Measurements from ENCODE around the gene DTX3L.

The DTX3L gene

DNA sequence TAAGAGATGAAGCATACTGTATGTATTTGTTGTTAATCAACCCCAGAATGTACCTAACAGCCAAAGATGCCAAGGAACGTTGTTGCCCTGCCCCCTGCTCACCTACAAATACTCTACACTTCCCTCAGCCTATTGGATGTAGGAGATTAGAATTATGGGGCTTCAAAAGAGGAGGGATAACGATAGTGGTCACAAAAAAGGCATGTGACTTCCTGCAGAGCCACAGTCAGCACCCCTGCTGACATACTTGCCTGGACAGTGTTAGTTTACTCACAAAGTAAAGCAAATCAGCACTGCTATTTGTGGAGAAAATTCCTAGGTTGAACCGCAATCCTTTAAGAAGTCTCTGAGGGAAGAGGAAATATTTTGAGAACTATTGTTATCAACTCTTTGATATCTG is 51.2 kb downstream of the DTX3L start:
- TF ChIP-seq, protein P1, sequence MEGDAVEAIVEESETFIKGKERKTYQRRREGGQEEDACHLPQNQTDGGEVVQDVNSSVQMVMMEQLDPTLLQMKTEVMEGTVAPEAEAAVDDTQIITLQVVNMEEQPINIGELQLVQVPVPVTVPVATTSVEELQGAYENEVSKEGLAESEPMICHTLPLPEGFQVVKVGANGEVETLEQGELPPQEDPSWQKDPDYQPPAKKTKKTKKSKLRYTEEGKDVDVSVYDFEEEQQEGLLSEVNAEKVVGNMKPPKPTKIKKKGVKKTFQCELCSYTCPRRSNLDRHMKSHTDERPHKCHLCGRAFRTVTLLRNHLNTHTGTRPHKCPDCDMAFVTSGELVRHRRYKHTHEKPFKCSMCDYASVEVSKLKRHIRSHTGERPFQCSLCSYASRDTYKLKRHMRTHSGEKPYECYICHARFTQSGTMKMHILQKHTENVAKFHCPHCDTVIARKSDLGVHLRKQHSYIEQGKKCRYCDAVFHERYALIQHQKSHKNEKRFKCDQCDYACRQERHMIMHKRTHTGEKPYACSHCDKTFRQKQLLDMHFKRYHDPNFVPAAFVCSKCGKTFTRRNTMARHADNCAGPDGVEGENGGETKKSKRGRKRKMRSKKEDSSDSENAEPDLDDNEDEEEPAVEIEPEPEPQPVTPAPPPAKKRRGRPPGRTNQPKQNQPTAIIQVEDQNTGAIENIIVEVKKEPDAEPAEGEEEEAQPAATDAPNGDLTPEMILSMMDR (IDR thresholded peaks at IDR 0.05; ENCODE audit: insufficient read depth, low read length), result no peak
- no peak for TF ChIP-seq POLR2AphosphoS5 (IDR thresholded peaks at IDR 0.05; ENCODE audit: low read depth)
- TF ChIP-seq, protein P2, sequence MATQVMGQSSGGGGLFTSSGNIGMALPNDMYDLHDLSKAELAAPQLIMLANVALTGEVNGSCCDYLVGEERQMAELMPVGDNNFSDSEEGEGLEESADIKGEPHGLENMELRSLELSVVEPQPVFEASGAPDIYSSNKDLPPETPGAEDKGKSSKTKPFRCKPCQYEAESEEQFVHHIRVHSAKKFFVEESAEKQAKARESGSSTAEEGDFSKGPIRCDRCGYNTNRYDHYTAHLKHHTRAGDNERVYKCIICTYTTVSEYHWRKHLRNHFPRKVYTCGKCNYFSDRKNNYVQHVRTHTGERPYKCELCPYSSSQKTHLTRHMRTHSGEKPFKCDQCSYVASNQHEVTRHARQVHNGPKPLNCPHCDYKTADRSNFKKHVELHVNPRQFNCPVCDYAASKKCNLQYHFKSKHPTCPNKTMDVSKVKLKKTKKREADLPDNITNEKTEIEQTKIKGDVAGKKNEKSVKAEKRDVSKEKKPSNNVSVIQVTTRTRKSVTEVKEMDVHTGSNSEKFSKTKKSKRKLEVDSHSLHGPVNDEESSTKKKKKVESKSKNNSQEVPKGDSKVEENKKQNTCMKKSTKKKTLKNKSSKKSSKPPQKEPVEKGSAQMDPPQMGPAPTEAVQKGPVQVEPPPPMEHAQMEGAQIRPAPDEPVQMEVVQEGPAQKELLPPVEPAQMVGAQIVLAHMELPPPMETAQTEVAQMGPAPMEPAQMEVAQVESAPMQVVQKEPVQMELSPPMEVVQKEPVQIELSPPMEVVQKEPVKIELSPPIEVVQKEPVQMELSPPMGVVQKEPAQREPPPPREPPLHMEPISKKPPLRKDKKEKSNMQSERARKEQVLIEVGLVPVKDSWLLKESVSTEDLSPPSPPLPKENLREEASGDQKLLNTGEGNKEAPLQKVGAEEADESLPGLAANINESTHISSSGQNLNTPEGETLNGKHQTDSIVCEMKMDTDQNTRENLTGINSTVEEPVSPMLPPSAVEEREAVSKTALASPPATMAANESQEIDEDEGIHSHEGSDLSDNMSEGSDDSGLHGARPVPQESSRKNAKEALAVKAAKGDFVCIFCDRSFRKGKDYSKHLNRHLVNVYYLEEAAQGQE (IDR thresholded peaks at IDR 0.05; ENCODE audit: insufficient replicate concordance, low read depth), result no peak
- TF ChIP-seq SPI1 (IDR thresholded peaks at IDR 0.05; ENCODE audit: borderline replicate concordance, low read depth), result no peak
- TF ChIP-seq GABPA (IDR thresholded peaks at IDR 0.05; ENCODE audit: low read depth), result no peak
- DNase-seq (ENCODE audit: low read depth in 1 of 2, low spot score in 1 of 2), result no peak
- Histone ChIP-seq H3K27ac (replicated peaks) (no peak overlapping the region), H3K27me3 (ENCODE audit: insufficient read depth, poor library complexity, severe bottlenecking) (no peaks in the 10 kb centered on the region), H3K4me3 (replicated peaks; ENCODE audit: insufficient read depth, low read length) (no peak overlapping the region)

DNA sequence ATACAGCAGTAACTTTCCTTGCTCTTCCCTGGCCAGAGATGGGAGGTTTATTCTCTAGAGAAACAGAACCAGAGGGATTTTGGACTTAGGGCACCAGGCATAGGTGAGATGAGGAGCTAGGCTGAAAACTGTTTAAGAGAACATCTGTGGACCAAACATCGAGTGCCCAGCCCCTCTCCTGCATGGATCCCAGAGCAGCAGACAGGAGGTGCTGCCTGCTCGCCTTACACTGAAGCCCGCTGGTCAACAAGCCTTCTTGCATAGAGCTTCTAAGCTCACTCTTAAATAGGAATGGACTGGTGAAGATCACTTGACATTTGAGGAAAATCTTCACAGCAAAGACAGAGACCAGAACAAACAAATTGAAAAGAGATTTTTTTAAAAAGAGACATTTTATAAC is 54.5 kb downstream of the DTX3L start:
- DNase-seq (ENCODE audit: low read depth in 1 of 2, low spot score in 1 of 2), result no peak
- Histone ChIP-seq H3K27me3 (ENCODE audit: insufficient read depth, poor library complexity, severe bottlenecking) (no peaks in the 10 kb centered on the region), H3K27ac (replicated peaks) (no peak overlapping the region), H3K4me3 (replicated peaks; ENCODE audit: insufficient read depth, low read length) (no peak overlapping the region)
- TF ChIP-seq SPI1 (IDR thresholded peaks at IDR 0.05; ENCODE audit: borderline replicate concordance, low read depth) (no peak), POLR2AphosphoS5 (IDR thresholded peaks at IDR 0.05; ENCODE audit: low read depth) (no peak), GABPA (IDR thresholded peaks at IDR 0.05; ENCODE audit: low read depth) (no peak)
- TF ChIP-seq, protein P1 (IDR thresholded peaks at IDR 0.05; ENCODE audit: insufficient read depth, low read length), result no peak
- TF ChIP-seq, protein P2 (IDR thresholded peaks at IDR 0.05; ENCODE audit: insufficient replicate concordance, low read depth), result no peak

DNA sequence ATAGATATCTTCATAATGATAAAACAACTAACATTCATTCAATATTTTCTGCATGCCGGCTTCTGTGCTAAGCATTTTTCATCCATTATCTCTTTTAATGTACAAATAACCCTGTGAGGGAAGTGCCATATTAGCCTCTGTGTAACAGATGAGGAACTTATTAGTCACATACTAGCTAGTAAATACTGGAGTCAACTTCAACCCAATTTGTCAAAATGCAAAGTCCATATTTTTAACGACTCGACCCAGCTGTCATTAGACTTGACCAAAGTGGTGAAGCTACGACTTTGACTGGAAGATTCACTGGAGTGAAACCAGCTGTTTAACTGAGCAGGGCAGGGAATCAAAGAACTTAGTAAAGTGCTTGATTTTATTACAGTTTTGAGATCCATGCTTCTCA is 54.9 kb downstream of the DTX3L start:
- H3K27me3 ChIP-seq (ENCODE audit: insufficient read depth, poor library complexity, severe bottlenecking), result no peaks in the 10 kb centered on the region
- H3K27ac ChIP-seq (replicated peaks), result no peak overlapping the region
- TF ChIP-seq GABPA (IDR thresholded peaks at IDR 0.05; ENCODE audit: low read depth) (no peak), POLR2AphosphoS5 (IDR thresholded peaks at IDR 0.05; ENCODE audit: low read depth) (no peak)
- DNase-seq (ENCODE audit: low read depth in 1 of 2, low spot score in 1 of 2), result no peak
- no peak overlapping the region for H3K4me3 ChIP-seq (replicated peaks; ENCODE audit: insufficient read depth, low read length)

DNA sequence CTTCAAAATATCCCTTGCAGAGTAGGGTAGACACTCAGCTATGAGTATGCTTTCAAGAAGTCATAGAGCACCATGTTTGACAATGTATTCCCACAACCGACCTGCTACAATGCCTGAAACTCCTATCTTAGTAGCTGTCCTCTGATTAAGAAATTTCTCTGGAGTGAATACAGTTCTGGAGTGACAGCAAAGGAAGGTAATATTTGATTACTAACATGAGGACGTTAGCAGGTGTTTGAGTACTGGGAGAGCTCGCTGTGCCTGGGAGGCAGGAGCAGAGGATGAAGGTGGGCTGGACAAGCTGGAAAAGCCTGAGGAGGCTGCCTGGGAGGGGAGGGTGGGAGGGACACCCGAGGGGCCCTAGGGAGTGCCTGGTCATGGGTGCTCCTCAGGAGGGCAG is 56.3 kb downstream of the DTX3L start:
- no peak for DNase-seq (ENCODE audit: low read depth in 1 of 2, low spot score in 1 of 2)
- TF ChIP-seq POLR2AphosphoS5 (IDR thresholded peaks at IDR 0.05; ENCODE audit: low read depth) (no peak), SPI1 (IDR thresholded peaks at IDR 0.05; ENCODE audit: borderline replicate concordance, low read depth) (no peak), GABPA (IDR thresholded peaks at IDR 0.05; ENCODE audit: low read depth) (no peak)
- TF ChIP-seq, protein P1 (IDR thresholded peaks at IDR 0.05; ENCODE audit: insufficient read depth, low read length), result no peak
- TF ChIP-seq, protein P2 (IDR thresholded peaks at IDR 0.05; ENCODE audit: insufficient replicate concordance, low read depth), result no peak
- Histone ChIP-seq H3K27ac (replicated peaks) (no peak overlapping the region), H3K27me3 (ENCODE audit: insufficient read depth, poor library complexity, severe bottlenecking) (no peaks in the 10 kb centered on the region), H3K4me3 (replicated peaks; ENCODE audit: insufficient read depth, low read length) (no peak overlapping the region)
